Loucy (cell line): ENCODE results near the gene KRTAP10-3.
"Not testable (repeated sequence)": the region's sequence is repeated elsewhere in the genome, so short reads cannot be mapped to it uniquely, and the experiment has no call there.

Experiments
- H2AFZ ChIP-seq: fragments of 200-600 bp; sonication (generic); 2 replicates; pipeline ENCODE4 v1.6.0; 2016; ENCODE audit warnings: antibody characterized with exemption, mild to moderate bottlenecking, low read length, moderate library complexity
- H3F3A ChIP-seq: fragments of 200-600 bp; 2 replicates; pipeline ENCODE4 v1.6.0; 2016; ENCODE audit warnings: antibody characterized with exemption, low read depth, mild to moderate bottlenecking
- H3K27me3 ChIP-seq: fragments of 200-600 bp; sonication (generic); 2 replicates; pipeline ENCODE4 v1.6.1; 2014; ENCODE audit warnings: low read length, mild to moderate bottlenecking; ENCODE audit not compliant: insufficient read depth, poor library complexity, severe bottlenecking
- H3K36me3 ChIP-seq: fragments of 200-600 bp; sonication (generic); 2 replicates; pipeline ENCODE4 v1.6.1; 2016; ENCODE audit warnings: low read length; ENCODE audit not compliant: insufficient read depth
- H3K4me1 ChIP-seq: fragments of 200-600 bp; sonication (generic); 2 replicates; pipeline ENCODE4 v1.5.1; 2014; ENCODE audit warnings: low read length, mild to moderate bottlenecking; ENCODE audit not compliant: insufficient read depth, poor library complexity, severe bottlenecking
- H3K4me2 ChIP-seq: fragments of 200-600 bp; sonication (generic); 2 replicates; pipeline ENCODE4 v1.6.0; 2014; ENCODE audit warnings: antibody characterized with exemption, low read length, low read depth, mild to moderate bottlenecking; ENCODE audit not compliant: poor library complexity, severe bottlenecking
- H3K4me3 ChIP-seq: fragments of 200-600 bp; sonication (generic); 2 replicates; pipeline ENCODE4 v1.5.1; 2014; ENCODE audit warnings: low read length, mild to moderate bottlenecking, mixed read lengths; ENCODE audit not compliant: poor library complexity, severe bottlenecking
- H3K79me2 ChIP-seq: fragments of 200-600 bp; sonication (generic); 2 replicates; pipeline ENCODE4 v1.6.1; 2014; ENCODE audit warnings: low read length; ENCODE audit not compliant: insufficient read depth
- H3K9ac ChIP-seq: fragments of 200-600 bp; sonication (generic); 2 replicates; pipeline ENCODE4 v1.6.0; 2014; ENCODE audit warnings: mild to moderate bottlenecking, low read depth, low read length, moderate library complexity; ENCODE audit not compliant: poor library complexity, severe bottlenecking
- H3K9me2 ChIP-seq: fragments of 200-600 bp; sonication (generic); replicated peaks from 2 replicates; pipeline ENCODE4 v1.6.1; 2016; ENCODE audit warnings: low read depth, low read length, mixed read lengths
- H3K9me3 ChIP-seq: fragments of 200-600 bp; sonication (generic); 2 replicates; pipeline ENCODE4 v1.6.1; 2014; ENCODE audit warnings: mild to moderate bottlenecking, antibody characterized with exemption, low read length, low read depth; ENCODE audit not compliant: insufficient read depth
- H4K20me1 ChIP-seq: fragments of 200-600 bp; sonication (generic); 2 replicates; pipeline ENCODE4 v1.6.0; 2014; ENCODE audit warnings: antibody characterized with exemption, low read length, mild to moderate bottlenecking; ENCODE audit not compliant: insufficient read depth, poor library complexity, severe bottlenecking
- EZH2phosphoT487 ChIP-seq: fragments of 200-600 bp; IDR thresholded peaks from 2 replicates; pipeline ENCODE4 v1.6.1; 2018; ENCODE audit warnings: antibody characterized with exemption, mild to moderate bottlenecking, moderate library complexity, borderline replicate concordance
- TF ChIP-seq, protein P1 (sequence below): fragments of 200-600 bp; sonication (generic); conservative IDR thresholded peaks from 2 replicates; pipeline ENCODE4 v1.5.1; 2014; ENCODE audit warnings: mild to moderate bottlenecking, antibody characterized with exemption, low read length

The KRTAP10-3 gene

GRCh38 chr21:44592446-44593311, 34.1 kb upstream of the KRTAP10-3 start, which contains the start of gene KRTAP10-6:
Gene KRTAP10-6 (minus strand): TSS chr21:44592505. CDS start chr21:44592484, 21 bp downstream.
- no peaks in the 10 kb centered on the region for H3K27me3 ChIP-seq
- H3F3A ChIP-seq = no peaks in the 10 kb centered on the region
- H3K9me3 ChIP-seq = no peaks in the 10 kb centered on the region
- H2AFZ ChIP-seq = no peak within 1 kb of the TSS
- H3K4me3 ChIP-seq = no peak within 1 kb of the TSS
- no peak within 1 kb of the TSS for H3K4me2 ChIP-seq
- H3K4me1 ChIP-seq = no peaks in the 10 kb centered on the region
- no peaks in the 10 kb centered on the region for H4K20me1 ChIP-seq
- TF ChIP-seq EZH2phosphoT487 = no peak
- TF ChIP-seq, protein P1, sequence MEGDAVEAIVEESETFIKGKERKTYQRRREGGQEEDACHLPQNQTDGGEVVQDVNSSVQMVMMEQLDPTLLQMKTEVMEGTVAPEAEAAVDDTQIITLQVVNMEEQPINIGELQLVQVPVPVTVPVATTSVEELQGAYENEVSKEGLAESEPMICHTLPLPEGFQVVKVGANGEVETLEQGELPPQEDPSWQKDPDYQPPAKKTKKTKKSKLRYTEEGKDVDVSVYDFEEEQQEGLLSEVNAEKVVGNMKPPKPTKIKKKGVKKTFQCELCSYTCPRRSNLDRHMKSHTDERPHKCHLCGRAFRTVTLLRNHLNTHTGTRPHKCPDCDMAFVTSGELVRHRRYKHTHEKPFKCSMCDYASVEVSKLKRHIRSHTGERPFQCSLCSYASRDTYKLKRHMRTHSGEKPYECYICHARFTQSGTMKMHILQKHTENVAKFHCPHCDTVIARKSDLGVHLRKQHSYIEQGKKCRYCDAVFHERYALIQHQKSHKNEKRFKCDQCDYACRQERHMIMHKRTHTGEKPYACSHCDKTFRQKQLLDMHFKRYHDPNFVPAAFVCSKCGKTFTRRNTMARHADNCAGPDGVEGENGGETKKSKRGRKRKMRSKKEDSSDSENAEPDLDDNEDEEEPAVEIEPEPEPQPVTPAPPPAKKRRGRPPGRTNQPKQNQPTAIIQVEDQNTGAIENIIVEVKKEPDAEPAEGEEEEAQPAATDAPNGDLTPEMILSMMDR = no peak
- H3K9ac ChIP-seq = no peak within 1 kb of the TSS
- no peaks in the 10 kb centered on the region for H3K9me2 ChIP-seq
- H3K79me2 ChIP-seq = no peaks in the 10 kb centered on the region
- H3K36me3 ChIP-seq = no peaks in the 10 kb centered on the region

GRCh38 chr21:44591801-44592130, 33.2 kb upstream of the KRTAP10-3 start:
- H2AFZ ChIP-seq, H3K36me3 ChIP-seq, H3K4me3 ChIP-seq, H3K9ac ChIP-seq, H3K4me1 ChIP-seq, H4K20me1 ChIP-seq, H3K9me3 ChIP-seq, H3K79me2 ChIP-seq, H3F3A ChIP-seq, H3K4me2 ChIP-seq, H3K27me3 ChIP-seq, H3K9me2 ChIP-seq: not testable (repeated sequence)

DNA sequence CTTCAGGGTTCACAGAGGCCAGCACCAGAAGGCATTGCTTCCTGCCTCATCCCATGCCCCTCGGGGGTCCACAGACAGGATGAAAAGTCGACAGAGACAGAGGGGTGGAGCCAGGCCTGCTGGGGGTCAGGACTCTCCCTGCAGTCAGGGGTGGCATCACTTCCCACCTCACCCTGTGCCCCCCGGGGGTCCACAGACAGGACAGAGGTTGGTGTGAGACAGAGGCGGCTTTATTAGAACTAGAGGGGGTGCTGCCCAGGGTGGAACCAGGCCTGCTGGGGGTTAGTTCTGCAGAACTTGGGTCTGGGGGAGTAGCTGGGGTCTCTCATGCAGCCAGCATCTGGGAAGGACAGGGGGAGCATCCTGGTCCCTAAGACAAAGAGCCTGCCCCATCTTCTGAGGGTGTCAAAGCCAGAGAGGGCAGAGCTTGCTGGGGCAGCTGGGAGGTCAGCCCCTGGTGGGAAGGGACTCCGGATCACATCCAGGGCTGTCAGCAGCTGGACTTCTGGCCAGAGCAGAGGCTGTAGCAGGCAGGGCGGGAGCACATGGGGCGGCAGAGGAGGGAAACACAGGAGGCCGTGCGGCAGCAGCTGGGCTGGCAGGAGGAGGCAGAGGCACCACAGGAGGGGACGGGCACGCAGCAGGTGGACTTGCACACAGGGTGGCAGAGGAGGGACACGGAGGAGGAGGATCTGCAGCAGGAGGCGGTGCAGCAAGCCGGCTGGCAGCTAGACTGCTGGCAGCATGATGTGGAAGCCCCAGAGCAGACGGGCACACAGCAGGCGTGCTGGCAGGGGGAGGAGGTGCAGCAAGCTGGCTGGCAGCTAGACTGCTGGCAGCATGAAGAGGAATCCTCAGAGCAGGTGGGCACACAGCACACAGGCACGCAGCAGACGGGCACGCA, 32.6 kb upstream of the KRTAP10-3 start:
- H3F3A ChIP-seq, H3K9ac ChIP-seq, H3K4me2 ChIP-seq, H2AFZ ChIP-seq, H3K79me2 ChIP-seq, H4K20me1 ChIP-seq, H3K27me3 ChIP-seq, H3K36me3 ChIP-seq, H3K9me3 ChIP-seq, H3K9me2 ChIP-seq, H3K4me1 ChIP-seq, H3K4me3 ChIP-seq: not testable (repeated sequence)

DNA sequence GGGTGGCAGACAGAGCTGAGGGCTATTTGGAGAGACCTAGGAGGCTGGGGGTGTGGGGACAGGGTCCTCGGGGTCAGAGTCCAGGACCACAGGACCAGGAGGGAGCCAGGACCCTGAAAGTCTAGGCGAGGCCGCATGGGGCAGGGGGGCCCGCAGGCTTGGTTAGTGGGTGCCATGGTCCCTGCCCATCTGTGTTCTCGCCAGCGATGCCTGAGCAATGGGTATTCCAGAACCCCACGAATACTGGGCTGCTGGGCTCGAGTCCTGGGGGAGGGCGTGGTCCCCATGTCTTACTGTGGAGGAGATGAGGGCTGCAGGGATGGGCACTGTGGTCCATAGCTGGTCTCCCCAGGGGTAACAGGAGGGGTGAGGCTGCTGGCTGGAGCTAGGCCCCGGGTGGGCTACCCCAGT, 31.7 kb upstream of the KRTAP10-3 start:
- Histone ChIP-seq H3K4me1 (no peaks in the 10 kb centered on the region), H3K9me2 (no peaks in the 10 kb centered on the region), H3K36me3 (no peaks in the 10 kb centered on the region), H2AFZ (no peak overlapping the region), H3K79me2 (no peaks in the 10 kb centered on the region), H3K9me3 (no peaks in the 10 kb centered on the region), H3K4me2 (no peak overlapping the region), H3F3A (no peaks in the 10 kb centered on the region), H3K27me3 (no peaks in the 10 kb centered on the region), H3K4me3 (no peak overlapping the region), H4K20me1 (no peaks in the 10 kb centered on the region), H3K9ac (no peak overlapping the region)
- TF ChIP-seq, protein P1 = no peak
- no peak for TF ChIP-seq EZH2phosphoT487
